H1 (cell line): ENCODE results near the gene PML. TPM values are rescaled to one million over a fixed set of nuclear protein-coding genes. Genes with fewer than 3 reads are reported as not detected.
"Not testable (repeated sequence)": the region's sequence is repeated elsewhere in the genome, so short reads cannot be mapped to it uniquely, and the experiment has no call there.

Experiments used
- CTCF ChIA-PET: fragments of 300-600 bp; sonication (Branson Sonifier 250); formaldehyde crosslinking; loops from one replicate; lab custom pipeline; 2021; ENCODE audit not compliant: partially characterized antibody; lab: Charles Lee
- POLR2A ChIA-PET: fragments of 300-600 bp; sonication (Branson Sonifier 250); formaldehyde crosslinking; loops from one replicate; lab custom pipeline; 2021; ENCODE audit warnings: inconsistent platforms; ENCODE audit not compliant: partially characterized antibody; lab: Charles Lee
- DNase-seq, 2 experiments: peaks; one replicate each; pipeline versions ENCODE4 v3.0.0 to v3.0.0-alpha.2; 2010 to 2022; ENCODE audit warnings: low spot score in 2 of 2, low read depth in 1 of 2, mixed read lengths in 1 of 2
- FAIRE-seq: peaks from 2 replicates; lab custom pipeline; 2011; peaks lifted over from hg19 to GRCh38; lab: Jason Lieb, UNC
- H2AFZ ChIP-seq: 2 replicates; pipeline ENCODE4 v1.8.1; 2012; ENCODE audit warnings: low read length, inconsistent platforms
- H2AK5ac ChIP-seq: 2 replicates; pipeline ENCODE4 v1.6.1; 2013; ENCODE audit warnings: low read depth, low read length
- H2BK120ac ChIP-seq: replicated peaks from 2 replicates; pipeline ENCODE3; 2013; ENCODE audit warnings: low read depth, low read length, inconsistent platforms
- H2BK12ac ChIP-seq: 2 replicates; pipeline ENCODE4 v1.6.1; 2013; ENCODE audit warnings: low read depth, low read length
- H2BK15ac ChIP-seq: 2 replicates; pipeline ENCODE4 v1.6.1; 2013; ENCODE audit warnings: low read length
- H2BK20ac ChIP-seq: 2 replicates; pipeline ENCODE4 v1.6.1; 2013; ENCODE audit warnings: low read length
- H2BK5ac ChIP-seq: 2 replicates; pipeline ENCODE4 v1.6.1; 2013; ENCODE audit warnings: low read depth, low read length
- H3K14ac ChIP-seq: 2 replicates; pipeline ENCODE4 v1.6.1; 2013; ENCODE audit warnings: inconsistent platforms; ENCODE audit not compliant: insufficient read length
- H3K18ac ChIP-seq: 2 replicates; pipeline ENCODE4 v1.6.1; 2013; ENCODE audit warnings: low read length; ENCODE audit errors: extremely low read depth
- H3K23ac ChIP-seq: 2 replicates; pipeline ENCODE4 v1.6.1; 2013; ENCODE audit warnings: inconsistent platforms; ENCODE audit not compliant: insufficient read length
- H3K23me2 ChIP-seq: 2 replicates; pipeline ENCODE4 v1.6.1; 2013; ENCODE audit warnings: low read depth, low read length
- H3K27ac ChIP-seq: 2 replicates; pipeline ENCODE4 v1.6.1; 2011; ENCODE audit warnings: low read depth, low read length, inconsistent platforms
- H3K27me3 ChIP-seq, 4 experiments: replicated peaks in 1 of 4; 1 replicate in 1 of 4; 2 replicates in 3 of 4; pipeline versions ENCODE4 v1.6.1 to v1.8.1; 2011 to 2013; ENCODE audit warnings: low read length in 3 of 4, mild to moderate bottlenecking in 3 of 4, inconsistent platforms in 2 of 4, mixed read lengths in 2 of 4, moderate library complexity in 1 of 4; ENCODE audit not compliant: control insufficient read depth in 3 of 4, insufficient read depth in 3 of 4; ENCODE audit errors: extremely low read depth in 1 of 4
- H3K36me3 ChIP-seq, 4 experiments: 2 replicates each; pipeline versions ENCODE4 v1.6.1 to v1.8.1; 2011 to 2013; ENCODE audit warnings: mild to moderate bottlenecking in 4 of 4, low read length in 3 of 4, moderate library complexity in 2 of 4, control low read depth in 1 of 4, inconsistent platforms in 1 of 4; ENCODE audit not compliant: insufficient read depth in 4 of 4, control insufficient read depth in 2 of 4
- H3K4ac ChIP-seq: replicated peaks from 2 replicates; pipeline ENCODE3; 2013; ENCODE audit warnings: low read length, low read depth, mixed read lengths, inconsistent platforms; ENCODE audit not compliant: insufficient read length
- H3K4me1 ChIP-seq, 4 experiments: replicated peaks in 1 of 4; 1 replicate in 1 of 4; 2 replicates in 3 of 4; pipeline versions ENCODE4 v1.6.1 to v1.8.1; 2011 to 2013; ENCODE audit warnings: low read length in 3 of 4, inconsistent platforms in 2 of 4, mixed read lengths in 1 of 4; ENCODE audit not compliant: insufficient read depth in 4 of 4, control insufficient read depth in 3 of 4
- H3K4me2 ChIP-seq, 2 experiments: 2 replicates each; pipeline versions ENCODE4 v1.6.1 to v1.8.1; 2011 to 2013; ENCODE audit warnings: low read depth in 2 of 2, low read length in 2 of 2, control low read depth in 1 of 2, inconsistent platforms in 1 of 2, mild to moderate bottlenecking in 1 of 2; ENCODE audit not compliant: insufficient read depth in 1 of 2
- H3K4me3 ChIP-seq, 4 experiments: fragments of 200-600, 300-600 bp in 1 of 4; sonication (generic), shearing (Covaris generic), sonication (Bioruptor Twin) in 1 of 4; 2 replicates each; pipeline versions ENCODE4 v1.5.1 to v1.8.1; 2011 to 2016; ENCODE audit warnings: low read length in 4 of 4, low read depth in 3 of 4, control low read depth in 2 of 4, inconsistent platforms in 2 of 4, mild to moderate bottlenecking in 2 of 4, mixed read lengths in 1 of 4, moderate library complexity in 1 of 4; ENCODE audit not compliant: insufficient read depth in 2 of 4; ENCODE audit errors: extremely low read depth in 1 of 4
- H3K56ac ChIP-seq: replicated peaks from 2 replicates; pipeline ENCODE3; 2013; ENCODE audit warnings: low read depth, mild to moderate bottlenecking, mixed read lengths, low read length, inconsistent platforms; ENCODE audit not compliant: insufficient read length
- H3K79me1 ChIP-seq: 2 replicates; pipeline ENCODE4 v1.6.1; 2013; ENCODE audit warnings: low read depth, low read length, control low read depth
- H3K79me2 ChIP-seq, 2 experiments: 2 replicates each; pipeline versions ENCODE4 v1.6.1 to v1.8.1; 2012 to 2013; ENCODE audit warnings: low read length in 2 of 2, mild to moderate bottlenecking in 2 of 2, inconsistent platforms in 1 of 2; ENCODE audit not compliant: insufficient read depth in 2 of 2, control insufficient read depth in 1 of 2
- H3K9ac ChIP-seq, 4 experiments: replicated peaks in 1 of 4; 1 replicate in 1 of 4; 2 replicates in 3 of 4; pipeline versions ENCODE4 v1.6.1 to v1.8.1; 2011 to 2013; ENCODE audit warnings: low read depth in 3 of 4, low read length in 3 of 4, control low read depth in 2 of 4, mild to moderate bottlenecking in 2 of 4, moderate library complexity in 2 of 4, inconsistent platforms in 1 of 4; ENCODE audit errors: extremely low read depth in 1 of 4
- H3K9me3 ChIP-seq, 2 experiments: 2 replicates each; pipeline versions ENCODE4 v1.6.1 to v1.8.1; 2012 to 2013; ENCODE audit warnings: mild to moderate bottlenecking in 2 of 2, moderate library complexity in 2 of 2, control low read depth in 1 of 2, inconsistent platforms in 1 of 2, low read depth in 1 of 2, low read length in 1 of 2, mixed read lengths in 1 of 2; ENCODE audit not compliant: insufficient read depth in 2 of 2
- H4K20me1 ChIP-seq, 2 experiments: replicated peaks in 1 of 2; 2 replicates each; pipeline versions ENCODE3 to v1.8.1; 2011 to 2013; ENCODE audit warnings: inconsistent platforms in 2 of 2, low read length in 2 of 2, mild to moderate bottlenecking in 1 of 2; ENCODE audit not compliant: insufficient read depth in 2 of 2, control insufficient read depth in 1 of 2
- H4K5ac ChIP-seq: 2 replicates; pipeline ENCODE4 v1.6.1; 2013; ENCODE audit warnings: low read length, low read depth, mixed read lengths, inconsistent platforms; ENCODE audit not compliant: insufficient read length
- H4K8ac ChIP-seq: 2 replicates; pipeline ENCODE4 v1.8.0; 2013; ENCODE audit warnings: mild to moderate bottlenecking, moderate library complexity, low read length, inconsistent platforms; ENCODE audit not compliant: insufficient read depth; ENCODE audit errors: extremely low read depth
- H4K91ac ChIP-seq: replicated peaks from 2 replicates; pipeline ENCODE3; 2013; ENCODE audit warnings: low read length, mixed read lengths, inconsistent platforms; ENCODE audit not compliant: insufficient read length
- WGBS, 2 experiments: shearing (Covaris generic) in 1 of 2; methylation state at CpG; one replicate each; pipeline versions ENCODE4 v1.1.6 to v1.1.7; 2013 to 2015; ENCODE audit warnings: low lambda C conversion rate in 2 of 2, mixed read lengths in 2 of 2, inconsistent platforms in 1 of 2, low coverage in 1 of 2, missing lambda C conversion rate in 1 of 2; ENCODE audit not compliant: insufficient replicate concordance in 2 of 2, insufficient coverage in 1 of 2, insufficient read length in 1 of 2; ENCODE audit errors: extremely low coverage in 1 of 2, missing lambda C conversion rate in 1 of 2; 5-methylcytosine and 5-hydroxymethylcytosine counted together
- polyA plus RNA-seq, 7 experiments: library from polyadenylated mRNA; depleted of rRNA in 3 of 7; stranded (reverse) in 5 of 7; unstranded in 2 of 7; fragments of >200 nt in 5 of 7; fragments of 200-250 nt in 2 of 7; gene quantifications; 1 replicate in 5 of 7; 2 replicates in 1 of 7; 4 replicates in 1 of 7; pipeline versions ENCODE4 v1.2.1 to v1.2.3, GENCODE V29; 2011 to 2013; ENCODE audit warnings: missing spikeins in 2 of 7, mixed read lengths in 2 of 7
- small RNA-seq: library from polyadenylated mRNA; stranded (forward); fragments of <200 nt; extraction: miRNeasy Mini kit (QIAGEN cat#:217004); gene quantifications from one replicate; pipeline ENCODE3, GENCODE V24; 2013; ENCODE audit not compliant: insufficient read depth
- total RNA-seq: library from RNA; stranded (reverse); fragmentation: NEBNext Ultra II Directional; extraction: Animal tissue kit (Norgen Biotek cat#: 25700); gene quantifications from 2 replicates; pipeline ENCODE4 v1.2.1, GENCODE V29; 2021

PML gene
- total and polyA plus RNA-seq, 2 of the 8 experiments (the other 6 are each of a cell fraction or from before 2014, with no cell fraction given) = 14.9 to 30.3 TPM

DNA sequence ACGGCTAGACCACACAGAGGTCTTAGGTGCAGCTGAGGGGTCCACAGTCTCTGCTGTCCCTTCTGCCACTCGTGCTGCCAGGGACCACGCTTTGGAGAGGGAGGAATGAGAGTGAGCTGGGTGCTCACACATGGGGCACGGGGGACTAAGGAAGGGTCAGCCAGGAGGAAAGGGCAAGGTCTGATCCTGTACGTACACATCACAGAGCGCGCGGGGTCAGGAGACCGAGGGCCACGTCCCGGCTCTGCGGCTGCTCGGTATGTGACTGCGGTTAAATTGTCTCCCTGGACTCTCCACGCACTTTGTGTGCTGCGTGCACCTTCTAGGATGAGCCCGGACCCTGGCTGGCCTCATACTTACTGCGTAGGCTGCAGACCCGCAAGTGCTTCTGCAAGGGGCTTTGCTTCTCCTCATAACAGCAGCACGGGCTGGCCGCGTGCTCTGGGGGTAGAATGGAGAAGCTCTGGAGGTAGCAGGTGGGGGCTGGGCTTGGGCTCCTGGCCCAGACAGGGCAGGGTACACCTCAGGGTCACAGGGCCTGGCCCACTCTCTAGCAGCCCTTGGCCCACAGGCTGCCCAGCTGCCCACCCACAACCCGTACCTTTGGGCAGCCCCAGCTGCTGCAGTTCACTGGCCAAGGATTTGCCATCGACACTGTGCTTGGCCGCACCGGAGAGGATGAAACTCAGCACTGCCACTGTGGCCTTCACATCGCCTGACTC is 102.4 kb downstream of the PML start:
- not testable (repeated sequence) for H3K4me2 ChIP-seq, H3K4me3 ChIP-seq

More for the DNA sequence above, 102.4 kb downstream of the PML start:
- H4K91ac ChIP-seq, H2BK120ac ChIP-seq, FAIRE-seq, DNase-seq, H3K79me2 ChIP-seq, H3K23ac ChIP-seq, H2AFZ ChIP-seq, H3K56ac ChIP-seq, H3K36me3 ChIP-seq, H4K5ac ChIP-seq, H3K18ac ChIP-seq, H2BK20ac ChIP-seq, H3K27ac ChIP-seq, POLR2A ChIA-PET, H3K14ac ChIP-seq, H2BK5ac ChIP-seq, H3K9ac ChIP-seq, H3K23me2 ChIP-seq, CTCF ChIA-PET, H2AK5ac ChIP-seq, H3K4ac ChIP-seq, H3K4me1 ChIP-seq, H4K20me1 ChIP-seq, H3K27me3 ChIP-seq, H3K79me1 ChIP-seq, H3K9me3 ChIP-seq, H2BK15ac ChIP-seq, H4K8ac ChIP-seq, H2BK12ac ChIP-seq: not testable (repeated sequence)
- WGBS, 2 experiments = no CpG with 5 or more reads among the region's 27 CpGs

Small RNA genes within 50 kb of the gene (small RNA-seq; reads per million reads assigned to genes)
- not detected for gene RN7SL429P

Other genes with a start within 250 kb of the PML start
- gene INSYN1, start 241.4 kb upstream of the PML start, total RNA-seq = 10.2 and 13.1 TPM in 2 replicates
- gene INSYN1, start 241.4 kb upstream of the PML start, polyA plus RNA-seq (2011; rRNA removed) = 7.2 and 11.6 TPM in 2 replicates
- not detected in 2 replicates for gene TBC1D21, start 121.2 kb upstream of the PML start, total RNA-seq
- not detected in 2 replicates for gene TBC1D21, start 121.2 kb upstream of the PML start, polyA plus RNA-seq (2011; rRNA removed)
- 8.1 and 9.3 TPM in 2 replicates for gene LOXL1, start 68.3 kb upstream of the PML start, total RNA-seq
- gene LOXL1, start 68.3 kb upstream of the PML start, polyA plus RNA-seq (2011; rRNA removed) = 14.4 and 22.7 TPM in 2 replicates
- gene STOML1, start 2.4 kb upstream of the PML start, total RNA-seq = 2.6 and 3.8 TPM in 2 replicates
- gene STOML1, start 2.4 kb upstream of the PML start, polyA plus RNA-seq (2011; rRNA removed) = 3.2 and 6.4 TPM in 2 replicates
- 0.80 and 3.3 TPM in 2 replicates for gene GOLGA6A, start 87.8 kb downstream of the PML start, total RNA-seq
- gene GOLGA6A, start 87.8 kb downstream of the PML start, polyA plus RNA-seq (2011; rRNA removed) = 1.0 and 2.1 TPM in 2 replicates
- 0.23 and 0.58 TPM in 2 replicates for gene ISLR2, start 135.9 kb downstream of the PML start, total RNA-seq
- gene ISLR2, start 135.9 kb downstream of the PML start, polyA plus RNA-seq (2011; rRNA removed) = 0.30 and 0.47 TPM in 2 replicates
- 0.35 TPM in 1 of 2 replicates, not detected in the other for gene ISLR, start 179.0 kb downstream of the PML start, total RNA-seq
- gene ISLR, start 179.0 kb downstream of the PML start, polyA plus RNA-seq (2011; rRNA removed) = 0.29 and 0.82 TPM in 2 replicates
- gene STRA6, start 208.1 kb downstream of the PML start, total RNA-seq = 7.6 and 9.3 TPM in 2 replicates
- gene STRA6, start 208.1 kb downstream of the PML start, polyA plus RNA-seq (2011; rRNA removed) = 14.5 and 21.0 TPM in 2 replicates
- 1.0 and 2.0 TPM in 2 replicates for gene CCDC33, start 241.6 kb downstream of the PML start, total RNA-seq
- gene CCDC33, start 241.6 kb downstream of the PML start, polyA plus RNA-seq (2011; rRNA removed) = 2.7 and 3.3 TPM in 2 replicates